Measurements from ENCODE around the gene SEMA6A.

- no peak for TF ChIP-seq HNF4G (IDR thresholded peaks at IDR 0.05)
- no peak for TF ChIP-seq GABPA (IDR thresholded peaks at IDR 0.05 in 1 of 2, conservative IDR thresholded peaks at IDR 0.05 in 1 of 2)
- TF ChIP-seq CTCF (IDR thresholded peaks at IDR 0.05; ENCODE audit: low read depth, low read length, missing input control) = no peak
- TF ChIP-seq SP1 (IDR thresholded peaks at IDR 0.05) = no peak
Measured at GRCh38 chr5:116436674-116437350, 137.8 kb downstream of the SEMA6A start.

All from liver (tissue), 3 donors.